CD8-positive, alpha-beta memory T cell (primary cell): ENCODE results near the gene NOL4L. TPM values are rescaled to one million over a fixed set of nuclear protein-coding genes. Genes with fewer than 3 reads are reported as not detected.
A peak's percentile ranks its signal among the peaks of the same experiment; 100 is the strongest.
"Not testable (repeated sequence)": the region's sequence is repeated elsewhere in the genome, so short reads cannot be mapped to it uniquely, and the experiment has no call there.

Experiments
- CTCF ChIA-PET: fragments of 350-600 bp; sonication (Branson Sonifier 250); formaldehyde crosslinking; loops from one replicate; lab custom pipeline; 2021; ENCODE audit warnings: antibody characterized with exemption; lab: Charles Lee
- POLR2A ChIA-PET: fragments of 350-600 bp; sonication (Branson Sonifier 250); formaldehyde crosslinking; loops from one replicate; lab custom pipeline; 2021; ENCODE audit warnings: antibody characterized with exemption; lab: Charles Lee
- DNase-seq, 5 donors: peaks; one replicate each; pipeline versions ENCODE4 v3.0.0 to v3.0.0-alpha.2; 2020 to 2022; ENCODE audit warnings: mixed read lengths in 1 of 5
- H3K27ac ChIP-seq: one replicate; pipeline ENCODE4 v1.7.0; 2013; ENCODE audit warnings: low read depth, mild to moderate bottlenecking, low read length, moderate library complexity
- H3K27me3 ChIP-seq: 2 replicates; pipeline ENCODE4 v1.7.0; 2013; ENCODE audit warnings: low read length, mild to moderate bottlenecking; ENCODE audit not compliant: insufficient read depth, poor library complexity, severe bottlenecking
- H3K36me3 ChIP-seq: 2 replicates; pipeline ENCODE4 v1.7.0; 2013; ENCODE audit warnings: mild to moderate bottlenecking, low read length, moderate library complexity; ENCODE audit not compliant: insufficient read depth
- H3K4me1 ChIP-seq: 2 replicates; pipeline ENCODE4 v1.7.0; 2013; ENCODE audit warnings: mild to moderate bottlenecking, low read length, moderate library complexity; ENCODE audit not compliant: insufficient read depth
- H3K4me3 ChIP-seq: 2 replicates; pipeline ENCODE4 v1.7.0; 2013; ENCODE audit warnings: mild to moderate bottlenecking, low read length
- H3K9me3 ChIP-seq: 2 replicates; pipeline ENCODE4 v1.7.0; 2013; ENCODE audit warnings: mild to moderate bottlenecking, low read length
- H3K27ac Mint-ChIP-seq, 8 donors: one replicate each; pipeline ENCODE4 v1.8.0; 2020 to 2021; ENCODE audit warnings: mixed read lengths in 8 of 8, mild to moderate bottlenecking in 6 of 8, inconsistent platforms in 3 of 8, moderate library complexity in 3 of 8
- H3K27me3 Mint-ChIP-seq, 2 donors: one replicate each; pipeline ENCODE4 v1.8.0; 2020 to 2021; ENCODE audit warnings: mixed read lengths in 2 of 2, mild to moderate bottlenecking in 1 of 2, moderate library complexity in 1 of 2
- H3K36me3 Mint-ChIP-seq, 3 donors: one replicate each; pipeline ENCODE4 v1.8.0; 2020 to 2021; ENCODE audit warnings: mixed read lengths in 3 of 3, inconsistent platforms in 1 of 3, mild to moderate bottlenecking in 1 of 3
- H3K4me1 Mint-ChIP-seq, 3 donors: one replicate each; pipeline ENCODE4 v1.8.0; 2020 to 2021; ENCODE audit warnings: mixed read lengths in 3 of 3, inconsistent platforms in 1 of 3, mild to moderate bottlenecking in 1 of 3
- H3K4me3 Mint-ChIP-seq, 7 donors: one replicate each; pipeline ENCODE4 v1.8.0; 2020 to 2021; ENCODE audit warnings: mixed read lengths in 7 of 7, mild to moderate bottlenecking in 6 of 7, moderate library complexity in 4 of 7, inconsistent platforms in 2 of 7
- H3K9me3 Mint-ChIP-seq, 5 donors: one replicate each; pipeline ENCODE4 v1.8.0; 2020 to 2022; ENCODE audit warnings: mixed read lengths in 5 of 5, mild to moderate bottlenecking in 3 of 5, moderate library complexity in 2 of 5, inconsistent platforms in 1 of 5
- polyA plus RNA-seq: library from polyadenylated mRNA; unstranded; fragments of 300-500 nt; fragmentation: Illumina TruSeq; gene quantifications from one replicate; pipeline ENCODE4 v1.2.3, GENCODE V29; 2021
- total RNA-seq, 2 experiments: library from RNA; stranded (reverse); gene quantifications; one replicate each; pipeline ENCODE4 v1.2.3, GENCODE V29; 2021

Gene NOL4L
- total and polyA plus RNA-seq, 3 experiments from 2014 or later = 15.4 to 19.8 (median 15.8) TPM

DNA sequence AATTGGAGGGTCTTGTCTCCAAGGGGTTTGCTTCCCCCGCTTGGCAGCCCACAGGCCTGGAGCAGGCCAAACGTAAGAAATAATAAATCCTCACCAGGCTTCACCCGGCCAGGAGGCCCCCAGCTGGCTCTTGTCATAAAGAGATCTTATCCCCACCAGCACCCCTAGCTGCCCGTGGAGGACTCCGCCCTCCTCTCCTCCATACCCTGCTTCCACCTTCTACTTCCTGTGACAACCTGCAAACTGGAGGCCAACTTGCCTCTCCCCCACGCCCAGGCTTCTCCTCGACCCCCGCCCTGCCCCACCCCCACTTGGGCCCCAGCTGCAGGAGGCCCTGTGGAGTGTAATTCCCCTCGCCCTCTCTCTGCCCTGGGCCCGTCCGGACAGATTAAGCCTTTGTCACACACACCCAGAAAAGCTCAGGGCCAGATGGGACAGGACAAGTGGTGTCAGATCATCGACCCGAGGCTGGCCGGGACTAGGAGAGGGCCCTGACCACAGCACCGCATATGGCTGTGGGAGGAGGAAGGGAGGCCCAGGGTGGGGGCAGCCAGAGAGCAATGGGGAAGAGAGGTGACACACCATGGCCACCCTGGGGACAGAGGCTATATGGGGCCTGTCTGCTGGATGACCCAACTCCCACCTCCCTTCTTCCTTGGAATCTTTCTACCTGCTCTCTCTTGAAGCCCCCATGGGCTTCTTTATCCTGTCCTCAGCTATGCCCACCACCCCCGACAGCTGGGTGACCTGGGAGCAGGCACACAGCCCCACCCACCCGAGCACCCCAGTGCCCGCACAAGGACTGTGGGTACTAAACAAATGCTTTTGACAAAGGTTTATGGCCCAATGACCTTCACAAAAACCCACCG is 3.9 kb downstream of the NOL4L start:
- no peaks in the 10 kb centered on the region for H3K9me3 ChIP-seq
- peaks cover 8 to 60% (median 52%) of the 10 kb centered on the region in 3 donors for H3K4me1 Mint-ChIP-seq
- peak overlapping the region; percentile 76 to 93 (median 86) for H3K27ac Mint-ChIP-seq
- H3K9me3 Mint-ChIP-seq = no peaks in the 10 kb centered on the region
- DNase-seq = peak in 2 of 5 donors; percentile 17 to 53
- peaks cover 69% of the 10 kb centered on the region for H3K4me1 ChIP-seq
- peaks cover 0 to 2% (median 0%) of the 10 kb centered on the region in 3 donors for H3K36me3 Mint-ChIP-seq
- H3K4me3 Mint-ChIP-seq = peak overlapping the region; percentile 67 to 90 (median 84)
- CTCF ChIA-PET = interaction anchor here (1.2 to 1.3 kb wide), 3 partner anchors 11 to 41 kb away, joined by 3 to 5 read pairs (median 3); no protein-coding TSS in a partner anchor
- H3K36me3 ChIP-seq = no peaks in the 10 kb centered on the region
- POLR2A ChIA-PET = interaction anchor here (0.6 to 0.8 kb wide), 2 partner anchors 59 to 223 kb away, joined by 3 to 4 read pairs; partner anchors contain the start of gene ASXL1
- no peaks in the 10 kb centered on the region for H3K27me3 ChIP-seq
- H3K27me3 Mint-ChIP-seq = peaks cover 0 to 2% of the 10 kb centered on the region in 2 donors
- H3K27ac ChIP-seq = peak overlapping the region; percentile 70
- peak overlapping the region; percentile 15 for H3K4me3 ChIP-seq

DNA sequence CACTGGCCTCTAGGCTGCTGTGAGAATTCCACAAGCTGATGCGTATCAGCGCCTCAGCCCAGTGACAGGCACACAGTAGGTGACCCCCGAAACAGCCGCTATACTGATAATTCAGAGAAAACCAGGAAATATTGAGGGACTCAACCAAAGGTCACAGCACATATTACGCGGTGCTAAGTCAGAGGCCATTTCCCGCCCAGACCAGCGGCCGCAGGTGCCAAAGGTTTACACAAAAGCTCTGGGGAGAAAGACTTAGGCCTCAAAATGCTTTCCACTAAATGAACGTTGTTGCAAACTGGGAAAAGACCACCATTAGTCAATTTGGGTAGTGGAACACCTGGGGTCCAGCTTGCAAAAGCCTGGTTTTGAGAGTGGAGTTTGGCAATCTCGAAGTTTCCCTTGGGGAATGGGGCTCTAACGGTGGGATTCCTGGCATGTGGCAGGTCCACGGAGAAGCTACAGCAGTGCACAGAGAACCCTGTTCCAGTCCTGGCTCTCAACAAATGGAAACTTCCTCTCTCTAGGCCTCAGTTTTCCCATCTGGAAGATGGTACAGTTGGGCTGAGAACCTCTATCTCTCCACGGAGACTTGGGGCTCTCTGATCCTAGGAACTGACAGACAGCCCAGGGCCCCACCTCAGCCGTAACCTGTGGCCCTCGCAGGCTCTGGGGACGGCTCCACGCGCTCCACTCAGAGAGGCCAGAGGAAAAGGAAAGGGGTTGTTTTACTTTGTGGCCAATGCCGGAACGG is 4.7 kb downstream of the NOL4L start:
- H3K27me3 Mint-ChIP-seq = no peaks in the 10 kb centered on the region
- Histone ChIP-seq H3K36me3 (no peaks in the 10 kb centered on the region), H3K27ac (no peak overlapping the region), H3K4me3 (no peak overlapping the region), H3K9me3 (no peaks in the 10 kb centered on the region), H3K4me1 (peaks cover 72% of the 10 kb centered on the region), H3K27me3 (no peaks in the 10 kb centered on the region)
- DNase-seq = no peak
- peaks cover 0 to 54% (median 46%) of the 10 kb centered on the region in 3 donors for H3K4me1 Mint-ChIP-seq
- ChIA-PET CTCF (interaction anchor here (1.2 to 1.3 kb wide), 3 partner anchors 10 to 40 kb away, joined by 3 to 5 read pairs (median 3); no protein-coding TSS in a partner anchor), POLR2A (interaction anchor here (0.6 to 0.8 kb wide), 3 partner anchors 49 to 222 kb away, joined by 3 to 4 read pairs (median 3); partner anchors contain the start of gene ASXL1)
- H3K4me3 Mint-ChIP-seq = peak overlapping the region in 5 of 7 donors; percentile 29 to 90 (median 85)
- no peaks in the 10 kb centered on the region for H3K9me3 Mint-ChIP-seq
- H3K27ac Mint-ChIP-seq = peak overlapping the region; percentile 42 to 93 (median 86)
- no peaks in the 10 kb centered on the region for H3K36me3 Mint-ChIP-seq

DNA sequence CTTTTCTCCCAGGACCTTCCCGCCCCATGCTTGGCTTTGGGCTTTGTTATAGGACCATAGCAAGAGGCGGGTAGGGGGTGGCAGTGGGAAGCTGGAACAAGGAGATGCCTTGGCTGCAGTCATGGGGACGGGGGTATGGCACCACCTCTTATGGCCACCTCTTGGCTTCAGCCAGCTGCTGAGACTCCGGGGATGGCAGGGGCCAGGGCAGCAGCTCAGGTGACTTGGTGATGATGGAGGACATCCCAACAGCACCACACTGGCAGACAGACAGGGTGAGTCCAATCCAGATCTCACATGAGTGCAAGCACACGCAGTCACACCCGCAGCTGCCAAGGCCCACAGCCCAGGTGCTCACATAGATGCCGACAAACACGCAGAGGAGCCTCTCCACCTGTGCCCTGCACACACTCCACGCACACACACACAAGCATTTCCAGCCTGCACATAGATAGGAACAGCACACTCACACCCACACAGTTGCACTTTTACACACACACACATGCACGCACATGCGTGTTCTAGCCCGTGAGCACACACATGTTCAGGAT is 6.2 kb downstream of the NOL4L start:
- Mint-ChIP-seq H3K36me3 (no peaks in the 10 kb centered on the region), H3K27me3 (no peaks in the 10 kb centered on the region), H3K27ac (peak overlapping the region; percentile 5 to 87 (median 72)), H3K4me3 (peak overlapping the region in 6 of 7 donors; percentile 25 to 68 (median 34)), H3K9me3 (no peaks in the 10 kb centered on the region), H3K4me1 (peaks cover 0 to 56% (median 48%) of the 10 kb centered on the region in 3 donors)
- Histone ChIP-seq H3K4me3 (no peak overlapping the region), H3K36me3 (no peaks in the 10 kb centered on the region), H3K27me3 (no peaks in the 10 kb centered on the region), H3K27ac (no peak overlapping the region), H3K9me3 (no peaks in the 10 kb centered on the region), H3K4me1 (peaks cover 86% of the 10 kb centered on the region)
- DNase-seq = no peak
- ChIA-PET POLR2A (no interaction called here), CTCF (interaction anchor here (0.9 kb wide), 1 partner anchor 58 kb away, joined by 4 read pairs; no protein-coding TSS in a partner anchor)

- H3K27me3 ChIP-seq, H3K36me3 Mint-ChIP-seq, H3K4me3 ChIP-seq, H3K36me3 ChIP-seq, H3K9me3 ChIP-seq, H3K9me3 Mint-ChIP-seq, POLR2A ChIA-PET, H3K27ac ChIP-seq, DNase-seq, H3K27me3 Mint-ChIP-seq: not testable (repeated sequence)
- Mint-ChIP-seq H3K27ac (peak overlapping the region in 7 of 8 donors; percentile 33 to 87 (median 76)), H3K4me1 (peaks cover 0 to 65% (median 53%) of the 10 kb centered on the region in 3 donors), H3K4me3 (peak overlapping the region in 2 of 7 donors; percentile 23 to 58)
- CTCF ChIA-PET = interaction anchor here (0.9 kb wide), 1 partner anchor 57 kb away, joined by 4 read pairs; no protein-coding TSS in a partner anchor
- peaks cover 94% of the 10 kb centered on the region for H3K4me1 ChIP-seq
These were observed 7.1 kb downstream of the NOL4L start for GRCh38 chr20:32578062-32578461.

- peaks cover 4% of the 10 kb centered on the region for H3K36me3 ChIP-seq
- Mint-ChIP-seq H3K27me3 (no peaks in the 10 kb centered on the region), H3K4me3 (peak overlapping the region in 1 of 7 donors; percentile 58), H3K4me1 (peaks cover 2 to 68% (median 54%) of the 10 kb centered on the region in 3 donors), H3K9me3 (no peaks in the 10 kb centered on the region), H3K36me3 (peaks cover 0 to 2% (median 0%) of the 10 kb centered on the region in 3 donors), H3K27ac (peak overlapping the region; percentile 21 to 82 (median 62))
- no peaks in the 10 kb centered on the region for H3K27me3 ChIP-seq
- H3K27ac ChIP-seq = no peak overlapping the region
- H3K4me3 ChIP-seq = no peak overlapping the region
- no peaks in the 10 kb centered on the region for H3K9me3 ChIP-seq
- no peak for DNase-seq
- CTCF ChIA-PET = no interaction called here
- peaks cover 96% of the 10 kb centered on the region for H3K4me1 ChIP-seq
- POLR2A ChIA-PET = no interaction called here
These were observed 7.5 kb downstream of the NOL4L start for GRCh38 chr20:32577657-32578056.

GRCh38 chr20:32577023-32577422 is 8.1 kb downstream of the NOL4L start:
- Histone ChIP-seq H3K36me3 (peaks cover 4% of the 10 kb centered on the region), H3K27me3 (no peaks in the 10 kb centered on the region), H3K9me3 (no peaks in the 10 kb centered on the region), H3K4me1 (peaks cover 96% of the 10 kb centered on the region), H3K4me3 (no peak overlapping the region), H3K27ac (no peak overlapping the region)
- Mint-ChIP-seq H3K4me3 (no peak overlapping the region), H3K9me3 (no peaks in the 10 kb centered on the region), H3K27me3 (no peaks in the 10 kb centered on the region), H3K4me1 (peaks cover 9 to 71% (median 57%) of the 10 kb centered on the region in 3 donors), H3K27ac (peak overlapping the region in 5 of 8 donors; percentile 33 to 82 (median 51)), H3K36me3 (peaks cover 0 to 2% (median 0%) of the 10 kb centered on the region in 3 donors)
- ChIA-PET POLR2A (no interaction called here), CTCF (interaction anchor here (1.8 kb wide), 1 partner anchor 38 kb away, joined by 4 read pairs; no protein-coding TSS in a partner anchor)
- no peak for DNase-seq

DNA sequence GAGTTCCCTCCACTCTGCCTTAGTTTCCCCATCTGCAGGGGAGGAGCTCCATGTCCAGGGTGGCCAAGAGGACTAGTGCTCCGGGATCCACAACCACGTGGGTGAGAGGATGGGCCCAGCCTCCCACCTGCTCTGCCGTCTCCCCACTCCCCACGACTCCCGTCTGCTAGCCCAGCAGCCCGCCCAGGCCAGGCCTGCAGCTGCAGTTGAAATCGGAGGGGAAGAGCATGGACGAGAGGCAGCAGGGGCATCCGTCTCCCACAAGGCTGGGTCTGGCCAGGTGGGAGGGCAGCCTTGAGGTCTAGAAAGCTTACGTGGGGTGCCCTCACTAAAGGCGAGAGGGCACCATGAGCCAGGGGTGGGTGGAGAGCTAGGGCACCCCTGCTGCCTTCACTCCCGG is 8.6 kb downstream of the NOL4L start:
- H3K27ac ChIP-seq = no peak overlapping the region
- no peaks in the 10 kb centered on the region for H3K27me3 Mint-ChIP-seq
- H3K27ac Mint-ChIP-seq = peak overlapping the region in 3 of 8 donors; percentile 33 to 81 (median 73)
- H3K4me3 ChIP-seq = no peak overlapping the region
- no peaks in the 10 kb centered on the region for H3K9me3 ChIP-seq
- H3K27me3 ChIP-seq = no peaks in the 10 kb centered on the region
- ChIA-PET POLR2A (no interaction called here), CTCF (interaction anchor here (1.8 kb wide), 1 partner anchor 37 kb away, joined by 4 read pairs; no protein-coding TSS in a partner anchor)
- H3K9me3 Mint-ChIP-seq = no peaks in the 10 kb centered on the region
- peaks cover 96% of the 10 kb centered on the region for H3K4me1 ChIP-seq
- peaks cover 4% of the 10 kb centered on the region for H3K36me3 ChIP-seq
- no peak for DNase-seq
- H3K4me1 Mint-ChIP-seq = peaks cover 13 to 71% (median 58%) of the 10 kb centered on the region in 3 donors
- no peak overlapping the region for H3K4me3 Mint-ChIP-seq
- H3K36me3 Mint-ChIP-seq = peaks cover 0 to 2% (median 0%) of the 10 kb centered on the region in 3 donors
